GM18526 (cell line): ENCODE results near the gene CCDC127.

ENCODE experiments used
- POLR2A ChIP-seq: IDR thresholded peaks from 3 replicates; pipeline ENCODE4 v1.6.1; 2011; ENCODE audit not compliant: insufficient read length; ENCODE audit errors: extremely low read depth

Gene CCDC127

GRCh38 chr5:208449-209114, 9.4 kb downstream of the CCDC127 start:
- no peak for TF ChIP-seq POLR2A

DNA sequence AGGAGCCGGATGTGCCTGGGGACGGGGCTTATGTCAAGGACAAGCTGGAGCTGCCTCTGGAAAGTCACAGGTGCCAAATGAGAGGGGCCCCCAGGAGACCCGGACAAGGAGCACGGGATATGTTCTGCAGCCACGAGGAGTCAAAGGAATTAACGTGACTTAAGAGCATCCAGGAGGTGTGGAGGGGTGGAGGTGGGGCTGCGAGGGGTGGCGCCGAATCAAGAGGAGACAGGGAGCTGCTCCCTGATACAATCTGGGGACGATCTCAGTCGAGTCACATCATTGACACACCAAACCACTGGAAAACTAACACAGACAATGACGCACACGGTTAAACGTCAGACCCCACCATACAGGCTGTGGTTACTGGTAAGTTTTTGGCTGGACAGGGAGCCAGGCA, 10.4 kb downstream of the CCDC127 start:
- TF ChIP-seq POLR2A, result no peak

DNA sequence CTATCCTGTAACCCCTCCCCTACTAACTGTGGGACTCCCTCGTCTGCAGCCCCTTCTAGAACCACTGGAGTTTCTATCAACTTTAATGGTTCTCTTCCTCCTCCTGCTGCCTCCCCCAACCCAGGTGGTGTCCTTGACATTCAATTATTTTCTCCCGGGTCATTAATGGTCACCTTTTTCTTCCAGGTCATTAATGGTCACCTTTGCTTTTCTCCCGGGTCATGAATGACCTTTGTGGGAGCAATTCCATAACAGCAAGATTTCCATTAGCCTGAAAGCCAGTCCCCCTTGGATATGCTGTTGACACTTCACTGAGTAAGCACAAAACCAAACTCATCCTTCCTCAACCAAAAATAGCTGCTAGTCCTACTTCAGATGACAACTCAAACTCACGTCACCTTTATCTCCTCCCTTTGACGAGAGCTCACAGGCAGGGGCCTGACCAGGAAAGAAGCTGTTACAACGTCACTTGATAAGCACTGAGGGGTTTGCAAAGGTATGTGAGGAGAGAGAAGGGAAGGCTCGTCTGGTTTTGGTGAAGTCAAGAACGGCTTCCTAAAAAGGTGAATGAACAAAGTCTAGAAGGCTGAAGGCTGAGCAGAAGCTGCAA, 10.9 kb downstream of the CCDC127 start:
- TF ChIP-seq POLR2A, result no peak

- no peak for TF ChIP-seq POLR2A
Measured at GRCh38 chr5:206406-206805, 11.5 kb downstream of the CCDC127 start.

DNA sequence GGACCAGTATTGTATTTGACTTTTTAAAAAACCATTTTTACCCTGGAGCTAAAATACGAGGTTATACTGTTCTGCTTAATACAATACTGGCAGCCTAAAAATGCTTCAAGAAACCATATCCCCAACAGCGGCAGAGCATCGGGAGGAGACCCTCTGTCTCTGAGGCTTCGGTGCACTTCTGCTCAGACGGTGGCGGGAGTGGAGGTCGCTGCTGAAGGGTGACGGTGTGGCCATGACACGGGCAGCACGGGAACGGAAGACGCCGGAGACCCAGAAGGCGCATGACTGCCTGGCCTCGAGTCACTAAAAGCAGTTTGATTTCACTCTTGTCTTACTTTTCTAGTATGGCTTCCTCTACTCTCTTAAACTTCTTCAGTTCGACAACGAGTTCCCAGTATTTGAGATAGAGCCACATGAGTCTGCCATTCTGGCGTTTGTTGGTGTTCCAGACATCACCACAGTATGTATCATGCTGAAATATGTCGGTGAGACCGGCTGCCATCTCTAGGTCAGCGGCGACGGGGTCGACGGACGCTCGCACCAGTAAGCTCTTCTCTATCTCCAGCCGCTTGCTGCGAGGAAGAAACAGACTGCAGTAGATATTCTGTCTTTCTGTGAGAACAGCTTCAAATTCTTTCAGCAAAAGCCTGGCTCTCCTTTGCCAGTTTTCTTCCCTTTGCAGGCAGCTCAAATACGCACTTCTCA, 12.8 kb downstream of the CCDC127 start:
- no peak for TF ChIP-seq POLR2A

DNA sequence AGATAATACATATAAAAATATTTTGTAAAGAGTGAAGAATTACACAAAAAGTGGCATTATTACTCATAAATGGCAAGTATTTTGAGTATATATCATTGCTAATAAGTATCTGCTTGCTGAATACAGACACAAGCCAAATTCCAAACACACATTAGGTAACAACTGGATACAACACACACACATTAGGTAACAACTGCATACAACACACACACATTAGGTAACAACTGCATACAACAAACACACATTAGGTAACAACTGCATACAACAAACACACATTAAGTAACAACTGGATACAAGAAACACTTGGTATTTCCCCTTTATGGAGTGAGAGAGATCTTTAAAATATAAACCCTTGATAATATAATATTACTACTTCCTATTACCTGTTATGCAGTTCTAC, 13.5 kb downstream of the CCDC127 start:
- TF ChIP-seq POLR2A, result no peak

DNA sequence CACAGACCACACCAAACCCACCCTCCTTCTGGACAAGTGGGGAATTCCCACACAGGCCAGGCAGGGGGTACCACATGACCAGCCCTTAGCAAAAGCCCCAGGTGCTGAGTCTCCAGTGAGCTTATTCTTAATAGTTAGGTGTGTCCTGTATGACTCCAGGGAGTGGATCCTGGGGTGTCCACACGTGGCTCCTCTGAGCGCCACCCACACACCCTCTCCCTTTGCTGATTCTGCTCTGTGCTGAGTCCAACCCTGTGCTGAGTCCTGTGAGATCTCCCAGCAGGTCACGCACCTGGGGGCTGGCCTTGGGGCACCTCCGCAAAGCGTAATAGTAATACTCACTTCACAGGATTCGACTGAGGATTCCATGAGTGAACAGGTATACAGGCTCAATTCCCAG, 14.0 kb downstream of the CCDC127 start:
- TF ChIP-seq POLR2A, result no peak

- TF ChIP-seq POLR2A, result no peak
Measured at GRCh38 chr5:203246-203930, 14.6 kb downstream of the CCDC127 start.

- TF ChIP-seq POLR2A, result no peak
Measured at GRCh38 chr5:201672-202071, 16.3 kb downstream of the CCDC127 start.

DNA sequence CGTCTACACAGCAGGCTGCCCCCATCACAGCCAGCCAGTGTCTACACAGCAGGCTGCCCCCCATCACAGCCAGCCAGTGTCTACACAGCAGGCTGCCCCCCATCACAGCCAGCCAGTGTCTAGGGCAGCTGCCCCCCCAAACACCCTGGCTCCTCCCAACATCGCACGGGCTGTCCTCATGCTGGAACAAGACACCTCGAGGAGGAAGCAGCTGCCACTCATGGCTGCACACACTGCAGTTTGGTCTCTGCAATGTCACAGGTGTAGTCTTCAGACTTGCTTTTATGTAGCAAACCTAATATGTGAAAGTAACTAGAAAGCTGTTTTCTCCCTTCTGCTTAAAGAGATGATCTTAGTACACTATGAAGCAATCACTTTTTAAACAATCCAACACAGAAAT, 17.0 kb downstream of the CCDC127 start:
- TF ChIP-seq POLR2A, result no peak

DNA sequence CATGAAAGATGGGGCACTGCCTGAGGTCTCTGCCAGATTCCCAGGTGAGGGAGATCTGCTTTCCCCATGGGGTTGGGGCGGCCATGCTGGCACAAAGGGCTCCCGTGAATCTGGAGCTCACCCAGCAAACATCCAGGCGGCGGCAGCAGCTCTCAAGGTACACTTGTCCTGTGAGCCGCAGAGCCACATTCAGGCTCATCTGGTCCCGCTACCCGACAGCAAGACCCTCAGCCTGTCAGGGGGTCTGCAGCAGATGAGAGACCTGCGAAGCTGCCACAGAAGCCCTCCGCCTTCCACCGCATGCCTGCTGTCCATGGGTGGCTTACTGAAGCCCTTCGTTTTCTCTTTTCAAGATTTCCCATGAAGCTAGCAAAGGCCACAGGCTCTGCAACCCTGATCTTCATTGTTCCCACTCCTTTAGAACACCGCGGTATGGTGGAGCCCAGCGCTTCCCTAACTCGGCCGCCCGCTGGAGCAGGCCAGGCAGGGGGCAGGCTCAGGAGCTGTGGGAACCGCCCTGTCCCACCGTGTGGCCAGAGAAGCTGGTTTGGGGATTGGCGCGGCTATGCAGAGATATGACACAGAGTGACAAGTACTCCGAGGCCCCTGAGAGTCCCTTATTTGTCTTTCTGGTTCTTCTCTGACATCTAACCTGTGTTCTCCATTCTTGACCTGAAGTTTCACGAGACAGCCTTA, 17.9 kb downstream of the CCDC127 start:
- TF ChIP-seq POLR2A, result no peak

- TF ChIP-seq POLR2A, result no peak
Measured at GRCh38 chr5:199197-199949, 18.6 kb downstream of the CCDC127 start.

DNA sequence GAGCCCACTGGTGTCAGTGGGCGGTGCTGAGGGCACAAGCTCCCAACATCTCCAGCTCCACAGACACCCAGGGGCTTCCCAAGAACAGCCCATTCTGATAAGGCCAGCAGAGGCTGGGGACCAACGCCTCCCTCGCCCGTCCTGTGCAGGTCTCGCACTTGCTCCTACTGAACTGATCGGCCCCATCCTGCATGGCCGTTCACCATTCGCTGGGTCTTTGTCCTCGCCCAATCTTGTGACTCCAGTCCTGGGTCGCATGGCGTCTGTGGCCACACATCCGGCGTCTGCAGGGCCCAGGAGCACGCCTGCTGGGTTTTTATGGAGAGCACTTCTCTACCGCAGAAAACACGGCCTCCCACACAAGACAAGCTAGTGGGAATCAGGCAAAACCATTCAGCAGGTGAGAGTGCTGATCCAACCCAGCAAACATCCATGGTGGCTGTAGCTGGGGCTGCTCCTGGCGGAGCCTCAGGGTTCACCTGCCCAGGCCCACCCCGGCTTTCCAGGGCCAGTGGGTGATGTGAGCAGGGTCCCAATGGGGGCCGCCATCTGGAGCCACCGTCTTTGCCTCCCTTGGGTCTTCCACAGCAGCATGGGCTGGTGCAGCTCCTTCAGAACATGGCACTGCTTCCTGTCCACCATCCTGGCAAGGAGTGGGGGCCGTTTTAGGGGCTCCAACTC, 19.3 kb downstream of the CCDC127 start:
- no peak for TF ChIP-seq POLR2A

- TF ChIP-seq POLR2A, result no peak
Measured at GRCh38 chr5:197892-198489, 20.0 kb downstream of the CCDC127 start.
